ENCODE measurements around the gene THSD4.

DNA sequence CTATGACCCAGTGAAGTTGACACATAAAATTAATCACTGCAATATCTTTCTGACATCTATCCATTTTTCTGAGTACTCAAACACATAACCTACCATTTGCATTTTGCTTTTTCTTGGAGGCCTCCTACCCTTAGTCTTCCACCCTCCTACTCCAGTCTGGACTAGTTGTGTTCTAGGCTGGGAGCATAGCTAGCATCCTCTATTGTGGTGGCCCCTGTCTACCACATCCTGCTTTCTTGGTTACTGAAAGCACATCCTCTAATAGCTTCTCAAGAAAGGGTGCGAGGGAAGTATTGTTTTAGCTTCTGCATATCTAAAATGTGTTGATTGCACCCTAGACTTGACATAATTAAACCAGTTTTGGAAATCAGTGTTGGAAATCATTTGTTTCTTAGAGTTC, 176.5 kb downstream of the THSD4 start:
- TF ChIP-seq, protein P1, sequence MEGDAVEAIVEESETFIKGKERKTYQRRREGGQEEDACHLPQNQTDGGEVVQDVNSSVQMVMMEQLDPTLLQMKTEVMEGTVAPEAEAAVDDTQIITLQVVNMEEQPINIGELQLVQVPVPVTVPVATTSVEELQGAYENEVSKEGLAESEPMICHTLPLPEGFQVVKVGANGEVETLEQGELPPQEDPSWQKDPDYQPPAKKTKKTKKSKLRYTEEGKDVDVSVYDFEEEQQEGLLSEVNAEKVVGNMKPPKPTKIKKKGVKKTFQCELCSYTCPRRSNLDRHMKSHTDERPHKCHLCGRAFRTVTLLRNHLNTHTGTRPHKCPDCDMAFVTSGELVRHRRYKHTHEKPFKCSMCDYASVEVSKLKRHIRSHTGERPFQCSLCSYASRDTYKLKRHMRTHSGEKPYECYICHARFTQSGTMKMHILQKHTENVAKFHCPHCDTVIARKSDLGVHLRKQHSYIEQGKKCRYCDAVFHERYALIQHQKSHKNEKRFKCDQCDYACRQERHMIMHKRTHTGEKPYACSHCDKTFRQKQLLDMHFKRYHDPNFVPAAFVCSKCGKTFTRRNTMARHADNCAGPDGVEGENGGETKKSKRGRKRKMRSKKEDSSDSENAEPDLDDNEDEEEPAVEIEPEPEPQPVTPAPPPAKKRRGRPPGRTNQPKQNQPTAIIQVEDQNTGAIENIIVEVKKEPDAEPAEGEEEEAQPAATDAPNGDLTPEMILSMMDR (IDR thresholded peaks at IDR 0.05) = no peak
- no peak for TF ChIP-seq POLR2A (IDR thresholded peaks at IDR 0.05)
